IMR-90 (cell line): Measurements from ENCODE around the gene IL11.
A peak's percentile ranks its signal among the peaks of the same experiment; 100 is the strongest.

Source experiments
- POLR2A ChIP-seq: IDR thresholded peaks from 2 replicates; pipeline ENCODE4 v1.6.1; 2012; ENCODE audit warnings: mild to moderate bottlenecking, low read depth, low read length
- RAD21 ChIP-seq: IDR thresholded peaks from 2 replicates; pipeline ENCODE4 v1.6.1; 2012; ENCODE audit warnings: low read length, improper control_type of control experiment
- SMC3 ChIP-seq: fragments of 150-350 bp; IDR thresholded peaks from 2 replicates; pipeline ENCODE4 v1.6.1; 2016; ENCODE audit warnings: low read depth, mild to moderate bottlenecking, antibody characterized with exemption, low read length, moderate library complexity
- TF ChIP-seq, protein P1 (sequence below): conservative IDR thresholded peaks from 2 replicates; pipeline ENCODE4 v1.5.1; 2012; ENCODE audit warnings: mild to moderate bottlenecking, low read depth, low read length, improper control_type of control experiment

DNA sequence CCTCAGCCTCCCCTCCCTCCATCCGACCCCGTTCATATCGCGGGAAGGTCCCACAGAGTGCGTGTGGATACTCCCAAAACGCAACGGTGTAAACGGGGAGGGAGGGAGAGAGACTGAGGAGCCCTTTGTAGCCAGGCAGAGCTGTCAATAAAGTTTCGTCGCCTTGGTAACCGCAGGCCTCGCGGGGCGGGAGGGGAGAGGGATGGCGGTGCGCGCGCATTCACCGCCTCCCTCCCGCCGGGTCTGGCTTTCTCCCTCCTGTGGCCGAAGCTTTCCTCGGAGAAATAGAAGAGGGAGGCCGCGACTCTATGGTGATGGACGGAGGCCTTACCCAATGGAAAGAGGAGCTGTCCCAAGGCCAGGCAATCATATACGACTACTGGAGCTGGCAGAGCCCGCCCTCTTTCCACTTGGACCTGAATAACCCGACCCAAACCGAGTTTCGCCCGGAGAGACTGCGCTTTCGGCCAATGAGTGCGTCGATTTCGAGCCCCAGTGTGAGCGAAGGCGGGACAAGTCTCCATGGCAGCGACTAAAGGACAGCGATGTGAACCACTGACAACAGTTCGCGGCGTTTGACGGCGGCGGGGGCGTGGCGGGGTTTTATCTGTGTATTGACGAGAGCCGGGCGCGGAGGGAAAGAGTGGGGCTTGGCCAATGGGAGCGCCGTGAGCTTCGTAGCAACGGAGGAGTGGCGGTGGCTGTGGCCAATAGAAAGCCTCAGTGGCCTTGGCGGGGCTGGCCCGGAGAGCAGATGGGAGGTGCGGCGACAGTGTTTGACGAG, 31.0 kb downstream of the IL11 start, which contains the start of gene KMT5C:
- TF ChIP-seq, protein P1, sequence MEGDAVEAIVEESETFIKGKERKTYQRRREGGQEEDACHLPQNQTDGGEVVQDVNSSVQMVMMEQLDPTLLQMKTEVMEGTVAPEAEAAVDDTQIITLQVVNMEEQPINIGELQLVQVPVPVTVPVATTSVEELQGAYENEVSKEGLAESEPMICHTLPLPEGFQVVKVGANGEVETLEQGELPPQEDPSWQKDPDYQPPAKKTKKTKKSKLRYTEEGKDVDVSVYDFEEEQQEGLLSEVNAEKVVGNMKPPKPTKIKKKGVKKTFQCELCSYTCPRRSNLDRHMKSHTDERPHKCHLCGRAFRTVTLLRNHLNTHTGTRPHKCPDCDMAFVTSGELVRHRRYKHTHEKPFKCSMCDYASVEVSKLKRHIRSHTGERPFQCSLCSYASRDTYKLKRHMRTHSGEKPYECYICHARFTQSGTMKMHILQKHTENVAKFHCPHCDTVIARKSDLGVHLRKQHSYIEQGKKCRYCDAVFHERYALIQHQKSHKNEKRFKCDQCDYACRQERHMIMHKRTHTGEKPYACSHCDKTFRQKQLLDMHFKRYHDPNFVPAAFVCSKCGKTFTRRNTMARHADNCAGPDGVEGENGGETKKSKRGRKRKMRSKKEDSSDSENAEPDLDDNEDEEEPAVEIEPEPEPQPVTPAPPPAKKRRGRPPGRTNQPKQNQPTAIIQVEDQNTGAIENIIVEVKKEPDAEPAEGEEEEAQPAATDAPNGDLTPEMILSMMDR: peak; percentile 55
- peak; percentile 21; the same call in 1 of the 2 replicates for TF ChIP-seq RAD21
- TF ChIP-seq POLR2A: peak; percentile 59; the same call in 1 of the 2 replicates
- TF ChIP-seq SMC3: no peak
